ENCODE data around the gene ANO9. TPM values are rescaled to one million over a fixed set of nuclear protein-coding genes. Genes with fewer than 3 reads are reported as not detected.

ANO9 gene
- total RNA-seq, 1 experiment from 2014 or later: 0.73 TPM

- Histone ChIP-seq H3K4me1 (peaks cover 10% of the 10 kb centered on the region), H3K27ac (peak overlapping the region; percentile 25)
Measured at GRCh38 chr11:450809-451451, 9.1 kb upstream of the ANO9 start.

GRCh38 chr11:449889-450808, 8.3 kb upstream of the ANO9 start, which contains the start of gene PTDSS2:
Gene PTDSS2 (plus strand): TSS chr11:450279. CDS start chr11:450456, 177 bp downstream.
- H3K4me1 ChIP-seq: peaks cover 10% of the 10 kb centered on the region
- peak within 1 kb of the TSS; percentile 38 for H3K27ac ChIP-seq

More at GRCh38 chr11:450809-451451, 9.1 kb upstream of the ANO9 start:
- Histone ChIP-seq H3K36me3 (peaks cover 11% of the 10 kb centered on the region; the same call in 1 of the 2 replicates), H3K9me3 (replicated peaks) (no peaks in the 10 kb centered on the region), H3K4me3 (peak overlapping the region; percentile 76), H3K27me3 (no peaks in the 10 kb centered on the region)
- DNase-seq: peak; percentile 59 to 73

GRCh38 chr11:447923-448731, 6.3 kb upstream of the ANO9 start:
- Histone ChIP-seq H3K36me3 (peaks cover 4% of the 10 kb centered on the region; the same call in 1 of the 2 replicates), H3K4me3 (peak overlapping the region; percentile 53), H3K9me3 (replicated peaks) (no peaks in the 10 kb centered on the region), H3K27me3 (no peaks in the 10 kb centered on the region), H3K4me1 (peaks cover 20% of the 10 kb centered on the region), H3K27ac (peak overlapping the region; percentile 29; the same call in 1 of the 2 replicates)
- peak; percentile 95 to 96 for DNase-seq

More at GRCh38 chr11:449889-450808, 8.3 kb upstream of the ANO9 start, which contains the start of gene PTDSS2:
- H3K9me3 ChIP-seq (replicated peaks): no peaks in the 10 kb centered on the region
- peaks cover 11% of the 10 kb centered on the region; the same call in 1 of the 2 replicates for H3K36me3 ChIP-seq
- H3K4me3 ChIP-seq: peak within 1 kb of the TSS; percentile 76
- DNase-seq: peak; percentile 96 to 97
- H3K27me3 ChIP-seq: no peaks in the 10 kb centered on the region

GRCh38 chr11:446891-447290, 5.1 kb upstream of the ANO9 start:
- no peak overlapping the region for H3K27ac ChIP-seq
- DNase-seq: peak; percentile 68 to 82

GRCh38 chr11:445765-446588, 4.2 kb upstream of the ANO9 start:
- no peak overlapping the region for H3K27ac ChIP-seq

More at GRCh38 chr11:446891-447290, 5.1 kb upstream of the ANO9 start:
- Histone ChIP-seq H3K4me1 (peaks cover 26% of the 10 kb centered on the region), H3K9me3 (replicated peaks) (no peaks in the 10 kb centered on the region), H3K27me3 (no peaks in the 10 kb centered on the region), H3K36me3 (no peaks in the 10 kb centered on the region), H3K4me3 (no peak overlapping the region)

GRCh38 chr11:444396-445144, 2.8 kb upstream of the ANO9 start:
- Histone ChIP-seq H3K27ac (peak overlapping the region; percentile 48; the same call in 1 of the 2 replicates), H3K9me3 (replicated peaks) (no peaks in the 10 kb centered on the region), H3K4me3 (no peak overlapping the region), H3K4me1 (peaks cover 26% of the 10 kb centered on the region), H3K27me3 (peaks cover 11% of the 10 kb centered on the region; the same call in 1 of the 2 replicates), H3K36me3 (no peaks in the 10 kb centered on the region)
- peak; percentile 63 to 76 for DNase-seq

More at GRCh38 chr11:445765-446588, 4.2 kb upstream of the ANO9 start:
- Histone ChIP-seq H3K9me3 (replicated peaks) (no peaks in the 10 kb centered on the region), H3K4me1 (peaks cover 22% of the 10 kb centered on the region), H3K4me3 (no peak overlapping the region), H3K27me3 (peaks cover 4% of the 10 kb centered on the region; the same call in 1 of the 2 replicates), H3K36me3 (no peaks in the 10 kb centered on the region)
- DNase-seq: no peak

- peaks cover 11% of the 10 kb centered on the region; the same call in 1 of the 2 replicates for H3K27me3 ChIP-seq
- H3K36me3 ChIP-seq: no peaks in the 10 kb centered on the region
- peak overlapping the region; percentile 48 for H3K27ac ChIP-seq
- peaks cover 26% of the 10 kb centered on the region for H3K4me1 ChIP-seq
- peak; percentile 93 to 96 for DNase-seq
- H3K9me3 ChIP-seq (replicated peaks): no peaks in the 10 kb centered on the region
- H3K4me3 ChIP-seq: no peak overlapping the region
Measured at GRCh38 chr11:443542-444199, 1.9 kb upstream of the ANO9 start.

- no peak overlapping the region for H3K4me3 ChIP-seq
- H3K4me1 ChIP-seq: peaks cover 23% of the 10 kb centered on the region
- H3K27ac ChIP-seq: no peak overlapping the region
- H3K27me3 ChIP-seq: peaks cover 11% of the 10 kb centered on the region; the same call in 1 of the 2 replicates
- DNase-seq: peak in 1 of 2 experiments; percentile 30
- no peaks in the 10 kb centered on the region for H3K36me3 ChIP-seq
- H3K9me3 ChIP-seq (replicated peaks): no peaks in the 10 kb centered on the region
Measured at GRCh38 chr11:442611-443081, 835 bp upstream of the ANO9 start.

GRCh38 chr11:441043-441417, 781 bp downstream of the ANO9 start:
- Histone ChIP-seq H3K4me3 (no peak overlapping the region), H3K27me3 (peaks cover 11% of the 10 kb centered on the region; the same call in 1 of the 2 replicates), H3K4me1 (peaks cover 20% of the 10 kb centered on the region), H3K36me3 (no peaks in the 10 kb centered on the region), H3K9me3 (replicated peaks) (no peaks in the 10 kb centered on the region), H3K27ac (no peak overlapping the region)
- DNase-seq: no peak

- DNase-seq: peak in 1 of 2 experiments; percentile 29
- Histone ChIP-seq H3K9me3 (replicated peaks) (no peaks in the 10 kb centered on the region), H3K4me3 (no peak overlapping the region), H3K27ac (no peak overlapping the region), H3K4me1 (peaks cover 20% of the 10 kb centered on the region), H3K36me3 (no peaks in the 10 kb centered on the region), H3K27me3 (peaks cover 11% of the 10 kb centered on the region; the same call in 1 of the 2 replicates)
Measured at GRCh38 chr11:440065-441042, 1.5 kb downstream of the ANO9 start.

- peaks cover 11% of the 10 kb centered on the region; the same call in 1 of the 2 replicates for H3K27me3 ChIP-seq
- no peaks in the 10 kb centered on the region for H3K36me3 ChIP-seq
- peak; percentile 39 to 62 for DNase-seq
- H3K9me3 ChIP-seq (replicated peaks): no peaks in the 10 kb centered on the region
- no peak overlapping the region for H3K27ac ChIP-seq
- no peak overlapping the region for H3K4me3 ChIP-seq
- H3K4me1 ChIP-seq: peaks cover 18% of the 10 kb centered on the region
Measured at GRCh38 chr11:439315-440064, 2.3 kb downstream of the ANO9 start.
